Mesendoderm (in vitro differentiated cells): ENCODE measurements around the gene ZNF598.
A peak's percentile ranks its signal among the peaks of the same experiment; 100 is the strongest.

Experiments used
- DNase-seq: peaks from one replicate; pipeline ENCODE4 v3.0.0; 2013
- H2AK5ac ChIP-seq: 2 replicates; pipeline ENCODE4 v1.6.1; 2013; ENCODE audit warnings: low read length, inconsistent platforms
- H2BK120ac ChIP-seq: 2 replicates; pipeline ENCODE4 v1.6.1; 2013; ENCODE audit warnings: low read depth, mild to moderate bottlenecking, low read length, moderate library complexity, mixed read lengths
- H2BK15ac ChIP-seq: replicated peaks from 2 replicates; pipeline ENCODE4 v1.6.1; 2013; ENCODE audit warnings: low read depth, mild to moderate bottlenecking, moderate library complexity
- H2BK5ac ChIP-seq: 2 replicates; pipeline ENCODE4 v1.6.1; 2013; ENCODE audit warnings: low read length, inconsistent platforms
- H3K18ac ChIP-seq: 2 replicates; pipeline ENCODE4 v1.6.1; 2013; ENCODE audit warnings: mild to moderate bottlenecking, low read length, mixed read lengths
- H3K23ac ChIP-seq: one replicate; pipeline ENCODE4 v1.6.1; 2013; ENCODE audit warnings: low read length
- H3K27ac ChIP-seq: 2 replicates; pipeline ENCODE4 v1.5.1; 2013; ENCODE audit warnings: low read depth, mild to moderate bottlenecking, inconsistent platforms, low read length, moderate library complexity
- H3K27me3 ChIP-seq: 2 replicates; pipeline ENCODE4 v1.6.1; 2013; ENCODE audit warnings: low read length, control low read depth, mild to moderate bottlenecking, inconsistent platforms; ENCODE audit not compliant: insufficient read depth, poor library complexity
- H3K36me3 ChIP-seq: 2 replicates; pipeline ENCODE4 v1.6.1; 2013; ENCODE audit warnings: low read length, inconsistent platforms; ENCODE audit not compliant: control insufficient read depth, insufficient read depth
- H3K4ac ChIP-seq: one replicate; pipeline ENCODE4 v1.6.1; 2013; ENCODE audit warnings: low read depth, mild to moderate bottlenecking, low read length, moderate library complexity
- H3K4me1 ChIP-seq: 2 replicates; pipeline ENCODE4 v1.6.1; 2013; ENCODE audit warnings: low read depth, low read length, inconsistent platforms; ENCODE audit not compliant: control insufficient read depth
- H3K4me2 ChIP-seq: 2 replicates; pipeline ENCODE4 v1.6.1; 2013; ENCODE audit warnings: low read length
- H3K4me3 ChIP-seq: 2 replicates; pipeline ENCODE4 v1.5.1; 2013; ENCODE audit warnings: mild to moderate bottlenecking, low read length
- H3K56ac ChIP-seq: one replicate; pipeline ENCODE4 v1.6.1; 2013; ENCODE audit warnings: low read length
- H3K79me1 ChIP-seq: 2 replicates; pipeline ENCODE4 v1.6.1; 2013; ENCODE audit warnings: low read length, inconsistent platforms
- H3K79me2 ChIP-seq: 2 replicates; pipeline ENCODE4 v1.6.1; 2013; ENCODE audit warnings: mild to moderate bottlenecking, low read length; ENCODE audit not compliant: control insufficient read depth, insufficient read depth
- H3K9ac ChIP-seq: 2 replicates; pipeline ENCODE4 v1.6.1; 2013; ENCODE audit warnings: low read length, inconsistent platforms
- H4K5ac ChIP-seq: one replicate; pipeline ENCODE4 v1.6.1; 2013; ENCODE audit warnings: low read length
- H4K8ac ChIP-seq: one replicate; pipeline ENCODE4 v1.6.1; 2013; ENCODE audit warnings: low read depth, mild to moderate bottlenecking, control low read depth, low read length, moderate library complexity
- WGBS: extraction: QIAGEN DNeasy Blood & Tissue Kit; methylation state at CpG from one replicate; pipeline ENCODE4 v1.1.7; 2013; ENCODE audit warnings: low lambda C conversion rate, missing lambda C conversion rate; ENCODE audit not compliant: insufficient coverage; ENCODE audit errors: extremely low coverage; 5-methylcytosine and 5-hydroxymethylcytosine counted together

ZNF598 gene

GRCh38 chr16:1971796-1972489 is 37.7 kb downstream of the ZNF598 start, which contains the start of gene TBL3:
Gene TBL3, plus strand, starts transcription at chr16:1972053. Its CDS starts 112 bp downstream, at chr16:1972165.
- Histone ChIP-seq H3K56ac (peak within 1 kb of the TSS; percentile 99), H3K4ac (peak within 1 kb of the TSS; percentile 25), H3K4me3 (peak within 1 kb of the TSS; percentile 92), H3K23ac (peak within 1 kb of the TSS; percentile 94), H2AK5ac (peak within 1 kb of the TSS; percentile 95), H3K79me1 (peaks cover 5% of the 10 kb centered on the region), H3K4me2 (peak within 1 kb of the TSS; percentile 81), H2BK15ac (no peak within 1 kb of the TSS), H2BK120ac (no peak within 1 kb of the TSS), H3K27me3 (no peaks in the 10 kb centered on the region), H3K27ac (peak within 1 kb of the TSS; percentile 30), H3K18ac (no peak within 1 kb of the TSS), H2BK5ac (peak within 1 kb of the TSS; percentile 88), H4K8ac (no peak within 1 kb of the TSS), H3K9ac (peak within 1 kb of the TSS; percentile 98), H3K36me3 (peaks cover 4% of the 10 kb centered on the region), H3K79me2 (peaks cover 13% of the 10 kb centered on the region), H3K4me1 (no peaks in the 10 kb centered on the region), H4K5ac (no peak within 1 kb of the TSS)
- WGBS = no CpG with 5 or more reads among the region's 78 CpGs
- DNase-seq = peak; percentile 97

GRCh38 chr16:1968146-1968953 is 41.3 kb downstream of the ZNF598 start:
- WGBS = no CpG with 5 or more reads among the region's 41 CpGs
- Histone ChIP-seq H2BK15ac (no peak overlapping the region), H3K36me3 (peaks cover 5% of the 10 kb centered on the region), H3K9ac (no peak overlapping the region), H3K4me2 (no peak overlapping the region), H3K79me1 (peaks cover 10% of the 10 kb centered on the region), H3K4me3 (no peak overlapping the region), H3K23ac (no peak overlapping the region), H2AK5ac (no peak overlapping the region), H3K56ac (no peak overlapping the region), H3K4me1 (no peaks in the 10 kb centered on the region), H4K5ac (no peak overlapping the region), H3K27me3 (no peaks in the 10 kb centered on the region), H3K4ac (no peak overlapping the region), H2BK120ac (no peak overlapping the region), H4K8ac (no peak overlapping the region), H3K18ac (no peak overlapping the region), H3K79me2 (peaks cover 34% of the 10 kb centered on the region), H3K27ac (no peak overlapping the region), H2BK5ac (no peak overlapping the region)
- no peak for DNase-seq

- Histone ChIP-seq H3K27ac (no peak within 1 kb of the TSS), H2BK5ac (no peak within 1 kb of the TSS), H3K18ac (no peak within 1 kb of the TSS), H3K79me1 (peaks cover 6% of the 10 kb centered on the region), H4K8ac (no peak within 1 kb of the TSS), H3K23ac (no peak within 1 kb of the TSS), H3K4me2 (peak within 1 kb of the TSS; percentile 87), H2BK120ac (no peak within 1 kb of the TSS), H3K79me2 (peaks cover 30% of the 10 kb centered on the region), H3K4ac (no peak within 1 kb of the TSS), H3K9ac (peak within 1 kb of the TSS; percentile 93), H2BK15ac (no peak within 1 kb of the TSS), H3K27me3 (no peaks in the 10 kb centered on the region), H2AK5ac (no peak within 1 kb of the TSS), H3K4me3 (peak within 1 kb of the TSS; percentile 98), H3K56ac (peak within 1 kb of the TSS; percentile 99), H4K5ac (no peak within 1 kb of the TSS), H3K36me3 (peaks cover 15% of the 10 kb centered on the region), H3K4me1 (no peaks in the 10 kb centered on the region)
- no CpG with 5 or more reads among the region's 6 CpGs for WGBS
- DNase-seq = no peak
Measured at GRCh38 chr16:1966460-1966859, 43.2 kb downstream of the ZNF598 start, which contains the start of gene RNF151. Gene RNF151, plus strand, starts transcription at chr16:1966856. Its CDS starts 26 bp downstream, at chr16:1966882.

- no peak for DNase-seq
- H4K5ac ChIP-seq = no peak overlapping the region
- WGBS = no CpG with 5 or more reads among the region's 24 CpGs
- H2AK5ac ChIP-seq = no peak overlapping the region
- no peak overlapping the region for H3K4ac ChIP-seq
- H4K8ac ChIP-seq = peak overlapping the region; percentile 65
- H3K27ac ChIP-seq = no peak overlapping the region
- H3K23ac ChIP-seq = peak overlapping the region; percentile 37
- peak overlapping the region; percentile 93 for H3K9ac ChIP-seq
- no peak overlapping the region for H2BK5ac ChIP-seq
- H3K4me3 ChIP-seq = peak overlapping the region; percentile 98
- peaks cover 30% of the 10 kb centered on the region for H3K79me2 ChIP-seq
- H3K4me2 ChIP-seq = peak overlapping the region; percentile 87
- no peaks in the 10 kb centered on the region for H3K4me1 ChIP-seq
- peak overlapping the region; percentile 99 for H3K56ac ChIP-seq
- no peak overlapping the region for H2BK120ac ChIP-seq
- H3K79me1 ChIP-seq = peaks cover 4% of the 10 kb centered on the region
- H3K36me3 ChIP-seq = peaks cover 15% of the 10 kb centered on the region
- H3K27me3 ChIP-seq = no peaks in the 10 kb centered on the region
- no peak overlapping the region for H2BK15ac ChIP-seq
- peak overlapping the region; percentile 88 for H3K18ac ChIP-seq
Measured at GRCh38 chr16:1965396-1966001, 44.1 kb downstream of the ZNF598 start.

- peak; percentile 99 for DNase-seq
- no peak within 1 kb of the TSS for H2BK15ac ChIP-seq
- no peak within 1 kb of the TSS for H3K4ac ChIP-seq
- no peaks in the 10 kb centered on the region for H3K4me1 ChIP-seq
- peaks cover 37% of the 10 kb centered on the region for H3K79me2 ChIP-seq
- peak within 1 kb of the TSS; percentile 48 for H3K23ac ChIP-seq
- H3K36me3 ChIP-seq = peaks cover 15% of the 10 kb centered on the region
- no peak within 1 kb of the TSS for H2BK120ac ChIP-seq
- H4K5ac ChIP-seq = no peak within 1 kb of the TSS
- peak within 1 kb of the TSS; percentile 98 for H3K4me3 ChIP-seq
- peak within 1 kb of the TSS; percentile 100 for H3K4me2 ChIP-seq
- peak within 1 kb of the TSS; percentile 65 for H4K8ac ChIP-seq
- peak within 1 kb of the TSS; percentile 99 for H3K56ac ChIP-seq
- peak within 1 kb of the TSS; percentile 85 for H2AK5ac ChIP-seq
- H3K27ac ChIP-seq = peak within 1 kb of the TSS; percentile 85
- no peaks in the 10 kb centered on the region for H3K27me3 ChIP-seq
- peak within 1 kb of the TSS; percentile 99 for H3K9ac ChIP-seq
- peak within 1 kb of the TSS; percentile 35 for H2BK5ac ChIP-seq
- peak within 1 kb of the TSS; percentile 91 for H3K18ac ChIP-seq
- H3K79me1 ChIP-seq = peaks cover 4% of the 10 kb centered on the region
- no CpG with 5 or more reads among the region's 97 CpGs for WGBS
Measured at GRCh38 chr16:1964506-1965395, 44.9 kb downstream of the ZNF598 start, which contains the start of gene RPS2. Gene RPS2, minus strand, starts transcription at chr16:1964826. Its CDS starts 201 bp downstream, at chr16:1964625.
